Glomerular endothelial cell (primary cell): ENCODE measurements around the gene CACNA1I. TPM values are rescaled to one million over a fixed set of nuclear protein-coding genes. Genes with fewer than 3 reads are reported as not detected.

Source experiments
- DNase-seq: peaks from one replicate; pipeline ENCODE4 v3.0.0-alpha.2; 2011; ENCODE audit warnings: low read depth, low spot score; ENCODE audit errors: extremely low read depth
- total RNA-seq: library from RNA; depleted of rRNA; stranded (reverse); fragments of >200 nt; gene quantifications from 2 replicates; pipeline ENCODE4 v1.2.3, GENCODE V29; 2015

The CACNA1I gene
- total RNA-seq, 1 donor from 2014 or later = not detected

DNA sequence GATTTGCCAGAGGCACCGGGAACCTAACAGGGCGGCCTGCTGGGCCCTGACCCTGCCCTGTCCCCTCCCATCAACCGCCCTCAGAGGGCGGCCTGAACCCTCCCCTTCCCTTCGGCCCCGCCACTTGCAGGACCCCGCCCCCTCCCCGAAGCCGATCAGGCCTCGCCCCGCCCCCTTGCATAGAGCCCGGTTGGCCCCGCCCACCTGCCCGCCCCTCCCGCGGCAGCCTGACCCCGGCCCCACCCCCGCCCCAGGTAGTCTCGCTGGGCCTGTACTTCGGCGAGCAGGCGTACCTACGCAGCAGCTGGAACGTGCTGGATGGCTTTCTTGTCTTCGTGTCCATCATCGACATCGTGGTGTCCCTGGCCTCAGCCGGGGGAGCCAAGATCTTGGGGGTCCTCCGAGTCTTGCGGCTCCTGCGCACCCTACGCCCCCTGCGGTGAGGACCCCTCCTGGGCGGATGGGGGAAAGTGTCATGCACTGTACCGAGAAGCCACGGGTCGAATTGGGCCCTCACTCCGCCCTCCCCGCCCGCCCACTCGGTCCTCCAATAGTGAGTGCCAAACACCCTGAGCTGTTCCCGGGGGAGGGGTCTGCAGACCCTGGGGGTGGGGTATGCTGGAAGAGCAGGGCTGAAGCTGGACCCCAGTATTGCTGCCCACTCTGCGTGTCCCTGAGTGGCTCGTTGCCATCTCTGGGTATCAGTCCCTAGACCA, 94.1 kb downstream of the CACNA1I start:
- DNase-seq = no peak

DNA sequence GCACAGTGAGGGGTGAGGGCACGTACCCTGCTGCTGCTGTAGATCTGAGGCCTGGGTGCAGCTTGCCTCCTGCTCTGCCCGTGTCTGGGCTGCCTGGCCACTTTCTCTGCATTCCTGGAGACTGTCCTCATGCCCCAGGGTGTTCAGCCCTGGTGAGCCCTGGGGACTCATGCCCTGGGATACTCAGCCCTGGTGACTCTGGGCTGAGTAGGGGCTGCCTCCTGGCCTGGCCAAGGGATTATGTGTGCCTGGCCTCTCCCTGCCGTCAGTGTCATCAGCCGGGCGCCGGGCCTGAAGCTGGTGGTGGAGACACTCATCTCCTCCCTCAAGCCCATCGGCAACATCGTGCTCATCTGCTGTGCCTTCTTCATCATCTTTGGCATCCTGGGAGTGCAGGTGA, 94.7 kb downstream of the CACNA1I start:
- no peak for DNase-seq

DNA sequence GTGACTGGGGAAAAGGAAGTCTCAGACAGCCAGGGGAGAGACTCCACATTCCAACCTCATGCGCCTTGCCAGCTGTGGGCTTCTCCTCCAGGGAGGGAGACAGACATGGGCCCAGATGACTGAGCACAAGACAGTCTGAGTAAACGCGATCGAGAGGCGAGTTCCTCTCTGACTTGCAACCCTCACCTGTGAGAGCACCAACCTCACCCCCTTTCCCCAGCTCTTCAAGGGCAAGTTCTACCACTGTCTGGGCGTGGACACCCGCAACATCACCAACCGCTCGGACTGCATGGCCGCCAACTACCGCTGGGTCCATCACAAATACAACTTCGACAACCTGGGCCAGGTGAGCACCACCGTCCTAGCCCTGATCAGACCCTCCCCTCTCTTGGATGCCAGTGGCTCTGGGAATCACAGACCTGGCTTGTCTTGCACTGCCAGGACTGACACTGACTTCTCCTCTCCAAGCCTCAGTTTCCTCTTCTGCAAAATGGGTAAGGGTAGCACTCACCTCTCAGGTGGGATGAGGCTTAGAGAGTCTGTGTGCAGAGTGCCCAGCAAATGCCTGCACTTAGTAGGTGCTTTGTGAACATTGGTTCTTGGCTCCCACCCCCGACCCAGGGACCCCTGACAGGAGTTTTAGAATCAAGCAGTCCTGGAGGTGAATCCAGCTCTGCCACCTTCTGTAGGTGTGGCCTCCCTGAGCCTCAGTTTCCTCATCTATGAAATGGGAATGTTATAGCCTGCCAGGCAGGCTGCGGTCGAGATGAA, 95.3 kb downstream of the CACNA1I start:
- no peak for DNase-seq

DNA sequence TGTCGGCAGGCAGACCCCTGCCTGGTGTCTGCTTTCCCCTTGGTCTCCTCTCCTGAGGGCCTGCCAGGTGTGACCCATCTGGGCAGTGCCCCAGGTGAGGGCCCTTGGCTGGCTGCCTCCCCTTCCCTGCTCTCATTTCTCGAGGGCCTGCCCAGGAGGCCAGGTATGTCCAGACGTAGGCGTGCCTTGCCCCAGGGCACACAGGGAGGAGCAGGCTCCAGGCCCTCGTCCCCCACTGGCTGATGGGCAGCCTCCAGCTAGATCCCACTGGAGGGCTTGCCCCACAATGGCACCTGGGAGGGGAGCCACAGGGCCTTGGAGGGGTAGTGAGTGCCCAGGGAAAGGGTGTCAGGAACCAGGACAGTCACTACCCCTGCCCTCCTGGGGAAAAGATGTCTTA, 95.9 kb downstream of the CACNA1I start:
- no peak for DNase-seq

DNA sequence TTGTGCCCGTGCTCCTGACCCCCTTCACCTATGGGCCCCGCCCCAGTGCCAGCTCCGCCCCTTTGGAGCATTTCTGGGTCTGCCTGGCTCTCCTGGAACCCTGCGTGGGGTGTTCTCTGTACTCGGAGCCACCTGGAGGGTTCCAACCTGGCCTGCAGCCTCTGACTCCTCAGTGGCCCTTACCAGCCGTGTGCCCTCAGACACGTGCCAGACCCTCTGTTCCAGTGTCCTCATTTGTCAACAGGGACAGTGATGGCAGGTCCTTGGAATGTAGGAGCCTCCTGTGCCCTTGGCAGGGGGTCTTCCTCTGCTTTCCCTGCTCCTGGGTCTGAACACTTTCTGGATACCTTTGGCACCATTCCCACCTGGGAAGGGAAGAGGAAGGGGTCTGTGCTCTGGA, 96.4 kb downstream of the CACNA1I start:
- DNase-seq = no peak

DNA sequence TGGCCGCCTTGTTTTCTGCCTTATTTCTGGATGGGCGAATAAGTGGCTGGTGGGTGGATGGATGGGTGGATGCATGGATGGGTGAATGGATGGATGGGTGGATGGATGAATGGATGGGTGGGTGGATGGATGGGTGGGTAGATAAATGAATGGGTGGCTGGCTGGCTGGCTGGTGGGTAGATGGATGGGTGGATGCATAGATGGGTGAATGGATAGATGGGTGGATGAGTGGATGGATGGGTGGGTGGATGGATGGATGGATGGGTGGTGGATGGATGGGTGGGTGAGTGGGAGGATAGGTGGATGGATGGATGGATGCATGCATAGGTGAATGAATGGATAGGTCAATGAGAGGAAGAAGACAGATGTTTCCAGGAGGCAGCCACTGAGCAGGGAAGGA, 98.9 kb downstream of the CACNA1I start:
- DNase-seq = no peak

DNA sequence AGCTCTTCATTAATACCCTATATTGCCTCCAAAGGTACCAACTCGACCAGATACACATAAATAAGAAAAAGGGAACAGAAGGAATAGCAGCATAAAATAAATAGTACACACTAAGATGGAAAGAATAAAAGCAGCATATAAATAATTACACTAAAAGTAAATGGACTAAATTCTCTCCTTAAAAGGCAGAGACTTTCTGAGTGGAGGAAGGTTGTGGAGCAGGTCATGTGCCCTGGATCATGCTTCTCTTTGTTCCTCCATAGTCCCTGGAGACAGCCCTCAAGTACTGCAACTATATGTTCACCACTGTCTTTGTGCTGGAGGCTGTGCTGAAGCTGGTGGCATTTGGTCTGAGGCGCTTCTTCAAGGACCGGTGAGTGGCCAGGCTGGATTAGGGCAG, 101.4 kb downstream of the CACNA1I start:
- DNase-seq = no peak

DNA sequence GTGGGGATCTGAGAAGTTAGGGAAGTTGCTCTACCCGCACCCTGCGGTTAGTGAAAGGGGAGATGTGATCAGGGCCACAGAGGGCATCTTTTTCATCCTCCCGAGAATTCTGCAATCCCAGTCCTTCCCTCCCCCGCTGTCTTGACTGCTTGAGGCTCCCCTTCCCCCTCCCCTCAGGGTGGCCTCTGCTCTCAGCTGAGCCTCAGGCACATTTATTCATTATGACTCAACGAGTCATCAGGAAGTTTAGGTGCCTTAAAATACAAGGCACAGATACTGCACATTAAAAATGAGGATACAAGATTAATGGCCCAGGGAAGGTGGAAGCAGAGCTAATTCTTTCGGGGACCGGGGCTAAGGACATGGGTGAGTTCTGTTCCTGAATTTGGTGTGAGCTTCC, 104.0 kb downstream of the CACNA1I start:
- DNase-seq = no peak

DNA sequence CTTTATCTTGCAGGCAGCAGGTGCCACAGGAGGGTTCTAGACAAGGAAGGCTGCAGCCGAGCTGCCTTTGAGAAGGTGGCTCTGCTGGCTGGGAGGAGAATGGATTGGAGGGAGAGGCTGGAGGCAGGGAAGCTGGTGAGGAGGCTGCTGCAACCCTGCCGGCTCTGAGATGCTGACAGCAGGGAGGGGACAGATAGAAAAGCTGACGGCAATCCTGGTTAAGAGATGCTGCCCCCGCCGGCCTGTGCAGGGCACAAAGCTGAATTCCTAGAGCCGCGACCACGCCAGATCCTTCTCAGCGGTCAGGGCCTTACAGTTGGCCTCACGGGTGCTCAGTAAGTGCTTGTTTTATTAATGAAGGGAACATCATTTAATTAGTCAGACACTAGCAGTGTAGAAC, 105.4 kb downstream of the CACNA1I start:
- DNase-seq = no peak

DNA sequence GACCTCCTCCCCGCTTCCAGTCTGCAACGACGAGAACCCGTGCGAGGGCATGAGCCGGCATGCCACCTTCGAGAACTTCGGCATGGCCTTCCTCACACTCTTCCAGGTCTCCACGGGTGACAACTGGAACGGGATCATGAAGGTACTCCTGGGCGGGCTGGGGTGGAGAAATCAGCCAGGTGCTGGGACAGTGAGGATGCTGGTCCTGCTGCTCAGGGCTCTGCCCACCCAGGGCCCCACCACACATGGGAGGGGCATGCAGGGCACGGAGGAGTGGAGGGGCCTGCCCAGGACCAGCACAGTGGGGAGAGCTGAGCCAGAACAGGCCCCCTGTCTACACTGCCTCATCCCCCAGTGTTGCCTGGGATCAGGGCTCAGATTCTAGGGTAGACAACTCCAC, 107.4 kb downstream of the CACNA1I start:
- no peak for DNase-seq

DNA sequence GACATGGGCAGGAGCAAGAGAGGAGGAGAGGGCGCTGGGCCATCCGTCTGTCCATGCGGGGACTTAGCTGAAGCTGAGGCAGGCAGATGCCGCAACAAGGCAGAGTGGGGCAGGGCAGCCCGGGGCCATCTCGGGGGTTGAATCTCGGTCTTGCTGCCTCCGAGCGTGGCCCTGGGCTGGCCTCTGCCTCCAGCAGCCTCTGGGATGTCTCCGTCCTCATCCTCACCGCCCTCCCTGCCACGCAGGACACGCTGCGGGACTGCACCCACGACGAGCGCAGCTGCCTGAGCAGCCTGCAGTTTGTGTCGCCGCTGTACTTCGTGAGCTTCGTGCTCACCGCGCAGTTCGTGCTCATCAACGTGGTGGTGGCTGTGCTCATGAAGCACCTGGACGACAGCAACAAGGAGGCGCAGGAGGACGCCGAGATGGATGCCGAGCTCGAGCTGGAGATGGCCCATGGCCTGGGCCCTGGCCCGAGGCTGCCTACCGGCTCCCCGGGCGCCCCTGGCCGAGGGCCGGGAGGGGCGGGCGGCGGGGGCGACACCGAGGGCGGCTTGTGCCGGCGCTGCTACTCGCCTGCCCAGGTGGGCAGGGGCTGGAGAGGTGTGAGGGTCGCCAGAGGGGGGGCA, 108.4 kb downstream of the CACNA1I start:
- DNase-seq = no peak

DNA sequence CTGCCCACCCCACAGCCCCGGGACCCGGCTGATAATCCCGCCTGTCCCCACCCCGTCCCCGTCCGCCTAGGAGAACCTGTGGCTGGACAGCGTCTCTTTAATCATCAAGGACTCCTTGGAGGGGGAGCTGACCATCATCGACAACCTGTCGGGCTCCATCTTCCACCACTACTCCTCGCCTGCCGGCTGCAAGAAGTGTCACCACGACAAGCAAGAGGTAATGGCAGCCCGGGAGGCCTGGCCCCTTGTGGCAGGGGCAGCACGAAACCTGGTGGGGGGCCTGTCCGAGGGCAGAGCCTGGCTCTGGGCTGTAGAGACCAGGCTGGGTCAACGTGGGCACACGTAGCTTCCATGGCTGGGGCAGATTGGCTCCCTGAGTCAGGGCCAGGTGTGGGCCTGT, 109.1 kb downstream of the CACNA1I start:
- no peak for DNase-seq

DNA sequence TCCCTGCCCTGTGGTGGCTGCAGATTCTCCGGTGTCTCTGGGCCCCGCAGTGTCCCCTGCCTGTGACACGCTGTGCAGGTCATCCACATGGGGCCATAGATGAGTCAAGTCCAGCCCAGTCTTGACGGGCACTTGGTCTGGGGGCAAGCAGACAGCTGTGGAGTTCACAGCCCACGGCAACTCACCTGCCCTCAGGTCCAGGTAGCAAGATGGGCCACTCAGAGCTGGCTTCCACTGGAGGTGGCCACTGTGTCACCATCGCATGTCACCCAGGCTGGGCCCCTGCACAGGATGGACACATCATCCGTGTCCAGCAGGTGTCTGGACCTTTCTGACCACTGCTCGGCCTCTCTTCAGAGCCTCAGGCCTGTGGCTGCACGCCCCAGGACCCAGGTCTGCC, 109.9 kb downstream of the CACNA1I start:
- no peak for DNase-seq

DNA sequence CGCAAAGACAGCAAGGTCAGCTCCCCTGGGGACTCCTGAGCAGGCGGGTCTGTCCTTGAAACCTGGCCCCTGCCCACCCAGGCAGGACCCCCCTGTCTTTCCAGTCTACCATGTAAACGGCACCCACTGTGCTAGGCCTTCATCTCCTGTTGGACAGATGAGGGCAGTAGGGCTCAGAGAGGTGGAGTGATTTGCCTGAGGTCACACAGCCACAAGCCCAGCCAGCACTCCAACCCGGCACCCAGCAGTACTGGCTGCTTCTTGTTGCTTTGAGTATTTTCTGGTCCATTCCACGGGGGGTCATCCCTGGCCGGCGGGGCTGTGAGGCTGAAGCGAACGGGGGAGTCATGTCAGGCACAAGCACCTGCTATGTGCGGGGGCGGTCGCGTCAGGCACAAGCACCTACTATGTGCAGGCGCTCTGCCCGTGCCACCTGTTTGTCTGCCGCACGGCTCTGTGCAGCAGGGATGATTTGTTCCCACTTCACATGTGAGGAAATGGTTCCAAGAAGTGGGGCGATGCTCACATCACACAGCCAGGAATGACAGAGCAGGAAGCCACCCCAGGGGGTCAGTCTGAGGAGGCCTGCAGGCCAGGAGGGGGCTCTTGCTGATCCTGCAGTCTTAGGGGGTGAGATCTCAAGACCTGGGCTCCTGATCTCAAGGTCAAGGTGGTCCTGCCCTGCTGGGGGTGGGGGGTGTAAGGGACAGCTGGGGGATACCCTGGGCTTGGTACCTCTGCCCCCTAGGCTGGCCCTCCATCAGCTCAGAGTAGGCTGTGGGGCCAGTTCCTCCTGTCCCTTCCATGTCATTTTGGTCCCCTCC, 110.7 kb downstream of the CACNA1I start:
- no peak for DNase-seq

DNA sequence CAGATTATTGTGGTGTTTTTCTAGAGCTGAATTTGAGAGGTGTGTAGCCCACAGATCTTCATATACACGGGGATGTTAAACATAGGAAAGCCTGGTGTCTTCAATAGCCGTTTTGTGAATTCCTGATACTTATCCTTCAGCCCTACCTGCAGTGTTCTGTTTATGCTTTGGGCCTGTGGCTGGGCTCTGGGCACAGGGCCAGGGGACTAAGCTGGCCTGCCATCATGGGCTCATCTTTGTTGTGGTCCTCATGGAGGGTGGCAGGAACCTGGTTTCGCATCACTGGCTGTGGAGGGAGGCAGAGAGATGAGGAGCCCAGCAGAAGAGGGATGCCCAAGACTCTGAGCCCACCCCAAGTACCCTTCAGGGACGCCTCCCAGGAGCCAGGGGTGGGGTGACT, 112.4 kb downstream of the CACNA1I start:
- DNase-seq = no peak

DNA sequence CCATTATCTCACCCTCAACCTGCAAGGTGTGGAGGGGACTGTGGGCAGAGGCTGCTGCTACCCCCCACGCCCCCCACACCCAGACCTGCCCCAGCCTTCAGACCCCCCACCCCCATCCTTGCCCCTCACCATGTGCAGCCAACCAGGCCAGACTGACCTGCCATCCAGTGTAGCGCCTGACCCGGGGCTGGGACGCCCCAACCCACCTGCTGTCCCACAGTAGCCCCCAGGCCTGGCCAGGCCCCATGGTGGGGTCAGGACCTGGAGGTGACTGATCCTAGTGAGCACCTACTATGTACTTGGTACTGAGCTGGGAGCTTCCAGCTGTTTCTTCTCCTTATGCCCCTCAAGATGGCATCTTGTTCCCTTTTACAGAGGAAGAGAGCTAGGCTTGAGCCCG, 113.1 kb downstream of the CACNA1I start:
- DNase-seq = no peak

DNA sequence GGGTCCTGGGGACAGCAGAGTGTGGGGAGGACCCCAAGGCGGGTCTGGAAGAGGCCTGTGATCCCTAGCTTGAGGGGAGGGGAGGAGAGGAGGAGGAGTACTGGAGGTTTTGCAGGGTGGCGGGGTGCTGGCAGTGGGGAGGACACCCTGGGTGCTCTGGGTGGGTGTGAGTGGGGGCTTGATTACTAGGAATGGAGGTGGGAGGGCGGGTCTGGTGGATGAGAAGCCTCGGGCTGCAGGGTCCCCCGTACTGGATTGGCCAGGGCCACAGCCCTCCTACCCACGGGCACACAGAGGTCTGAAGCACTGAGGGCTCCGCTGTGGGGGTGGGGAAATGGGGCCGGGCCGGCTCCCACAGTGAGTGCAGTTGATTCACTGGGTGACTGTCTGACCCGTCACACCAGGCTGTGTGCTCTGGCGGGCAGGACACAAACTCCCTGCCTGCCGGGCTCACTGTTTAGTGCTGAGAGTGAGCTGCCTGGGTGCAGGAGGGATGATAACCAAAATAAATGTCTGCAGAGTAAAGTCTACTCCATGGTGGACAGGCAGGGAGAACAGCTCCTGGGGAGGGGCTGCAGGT, 114.2 kb downstream of the CACNA1I start:
- no peak for DNase-seq

DNA sequence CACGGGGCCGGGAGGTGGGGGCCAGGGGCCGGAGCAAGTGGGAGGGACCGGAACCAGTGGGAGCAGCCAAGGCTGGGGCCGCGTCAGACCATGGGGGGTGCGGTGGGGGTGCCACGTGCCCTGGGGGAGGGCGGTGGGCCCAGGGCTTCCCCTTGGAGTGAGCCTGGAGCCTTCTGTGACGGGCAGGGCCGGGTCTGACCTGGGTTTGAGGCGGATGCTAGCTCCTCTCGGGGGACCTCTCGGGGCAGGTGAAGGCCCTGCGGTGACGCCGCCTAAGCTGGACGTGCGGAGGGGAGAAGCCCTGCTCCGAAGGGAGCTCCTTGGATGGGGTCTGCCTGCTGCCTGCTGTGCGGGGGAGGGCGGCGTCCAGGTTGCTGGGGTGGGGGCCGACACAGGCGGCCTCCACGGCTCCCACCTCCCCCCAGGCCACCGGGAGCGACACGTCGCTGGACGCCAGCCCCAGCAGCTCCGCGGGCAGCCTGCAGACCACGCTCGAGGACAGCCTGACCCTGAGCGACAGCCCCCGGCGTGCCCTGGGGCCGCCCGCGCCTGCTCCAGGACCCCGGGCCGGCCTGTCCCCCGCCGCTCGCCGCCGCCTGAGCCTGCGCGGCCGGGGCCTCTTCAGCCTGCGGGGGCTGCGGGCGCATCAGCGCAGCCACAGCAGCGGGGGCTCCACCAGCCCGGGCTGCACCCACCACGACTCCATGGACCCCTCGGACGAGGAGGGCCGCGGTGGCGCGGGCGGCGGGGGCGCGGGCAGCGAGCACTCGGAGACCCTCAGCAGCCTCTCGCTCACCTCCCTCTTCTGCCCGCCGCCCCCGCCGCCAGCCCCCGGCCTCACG, 115.0 kb downstream of the CACNA1I start:
- DNase-seq = no peak

DNA sequence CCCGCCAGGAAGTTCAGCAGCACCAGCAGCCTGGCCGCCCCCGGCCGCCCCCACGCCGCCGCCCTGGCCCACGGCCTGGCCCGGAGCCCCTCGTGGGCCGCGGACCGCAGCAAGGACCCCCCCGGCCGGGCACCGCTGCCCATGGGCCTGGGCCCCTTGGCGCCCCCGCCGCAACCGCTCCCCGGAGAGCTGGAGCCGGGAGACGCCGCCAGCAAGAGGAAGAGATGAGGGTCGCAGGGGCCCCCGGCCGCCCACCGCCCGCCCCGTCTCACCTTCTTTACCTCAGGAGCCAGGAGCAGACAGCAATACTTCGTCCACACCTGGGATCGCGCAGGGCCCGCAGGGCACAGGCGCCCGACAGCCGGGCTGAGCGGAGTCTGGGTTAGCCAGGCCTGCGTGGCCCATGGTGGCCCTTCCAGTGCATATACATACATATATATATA, 115.6 kb downstream of the CACNA1I start:
- no peak for DNase-seq
